WTC11 (cell line): Measurements from ENCODE around the gene GDAP1L1.
"Not testable (repeated sequence)": the region's sequence is repeated elsewhere in the genome, so short reads cannot be mapped to it uniquely, and the experiment has no call there.

Experiments used
- CTCF ChIP-seq: fragments of 200-600 bp; IDR thresholded peaks from 2 replicates; pipeline ENCODE4 v1.8.0; 2022; ENCODE audit warnings: antibody characterized with exemption
- FOXJ3 ChIP-seq: sonication (generic); formaldehyde crosslinking; IDR thresholded peaks from 2 replicates; pipeline ENCODE4 v1.9.0; 2021; ENCODE audit warnings: missing genetic modification reagents, mild to moderate bottlenecking, borderline replicate concordance
- FOXP4 ChIP-seq: sonication (generic); formaldehyde crosslinking; IDR thresholded peaks from 2 replicates; pipeline ENCODE4 v1.8.0; 2022; ENCODE audit warnings: mild to moderate bottlenecking, missing genetic modification reagents
- SP1 ChIP-seq: sonication (generic); formaldehyde crosslinking; conservative IDR thresholded peaks from 2 replicates; pipeline ENCODE4 v1.8.1; 2022; ENCODE audit warnings: missing genetic modification reagents
- TF ChIP-seq, protein P1 (sequence below): fragments of 250-450 bp; sonication (Bioruptor Pico); IDR thresholded peaks from 2 replicates; pipeline ENCODE4 v2.1.2; 2022; ENCODE audit warnings: mild to moderate bottlenecking, moderate library complexity
- TF ChIP-seq, protein P2 (sequence below): sonication (generic); formaldehyde crosslinking; IDR thresholded peaks from 2 replicates; pipeline ENCODE4 v1.8.0; 2023; ENCODE audit warnings: missing genetic modification reagents

DNA sequence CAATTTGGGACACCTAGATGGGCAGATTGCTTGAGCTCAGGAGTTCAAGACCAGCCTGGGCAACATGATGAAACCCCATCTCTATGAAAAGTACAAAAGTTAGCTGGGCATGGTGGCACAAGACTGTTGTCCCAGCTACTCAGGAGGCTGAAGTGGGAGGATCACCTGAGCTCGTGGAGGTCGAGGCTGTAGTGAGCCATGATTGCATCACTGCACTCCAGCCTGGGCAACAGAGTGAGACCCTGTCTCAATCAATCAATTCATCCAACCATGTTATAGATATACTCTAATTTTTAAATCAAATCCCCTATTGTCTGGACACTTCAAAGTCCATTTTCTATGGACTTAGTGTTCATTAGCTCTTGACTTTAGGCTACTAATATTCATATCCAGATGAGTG is 10.3 kb upstream of the GDAP1L1 start:
- not testable (repeated sequence) for TF ChIP-seq FOXJ3 (CRISPR knock-in tag); CTCF; FOXP4 (CRISPR knock-in tag); SP1 (CRISPR knock-in tag)
- TF ChIP-seq, protein P1, sequence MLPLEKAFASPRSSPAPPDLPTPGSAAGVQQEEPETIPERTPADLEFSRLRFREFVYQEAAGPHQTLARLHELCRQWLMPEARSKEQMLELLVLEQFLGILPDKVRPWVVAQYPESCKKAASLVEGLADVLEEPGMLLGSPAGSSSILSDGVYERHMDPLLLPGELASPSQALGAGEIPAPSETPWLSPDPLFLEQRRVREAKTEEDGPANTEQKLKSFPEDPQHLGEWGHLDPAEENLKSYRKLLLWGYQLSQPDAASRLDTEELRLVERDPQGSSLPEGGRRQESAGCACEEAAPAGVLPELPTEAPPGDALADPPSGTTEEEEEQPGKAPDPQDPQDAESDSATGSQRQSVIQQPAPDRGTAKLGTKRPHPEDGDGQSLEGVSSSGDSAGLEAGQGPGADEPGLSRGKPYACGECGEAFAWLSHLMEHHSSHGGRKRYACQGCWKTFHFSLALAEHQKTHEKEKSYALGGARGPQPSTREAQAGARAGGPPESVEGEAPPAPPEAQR (CRISPR knock-in tag): not testable (repeated sequence)
- TF ChIP-seq, protein P2, sequence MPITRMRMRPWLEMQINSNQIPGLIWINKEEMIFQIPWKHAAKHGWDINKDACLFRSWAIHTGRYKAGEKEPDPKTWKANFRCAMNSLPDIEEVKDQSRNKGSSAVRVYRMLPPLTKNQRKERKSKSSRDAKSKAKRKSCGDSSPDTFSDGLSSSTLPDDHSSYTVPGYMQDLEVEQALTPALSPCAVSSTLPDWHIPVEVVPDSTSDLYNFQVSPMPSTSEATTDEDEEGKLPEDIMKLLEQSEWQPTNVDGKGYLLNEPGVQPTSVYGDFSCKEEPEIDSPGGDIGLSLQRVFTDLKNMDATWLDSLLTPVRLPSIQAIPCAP (CRISPR knock-in tag): not testable (repeated sequence)
